Heart left ventricle (tissue), 16 donors: ENCODE measurements around the gene ACSL6. TPM values are rescaled to one million over a fixed set of nuclear protein-coding genes. Genes with fewer than 3 reads are reported as not detected.

ENCODE experiments used
- ATAC-seq, 4 donors: fragments of 200-7000 bp; cut with Tn5 transposase; one replicate each; pipeline ENCODE4 v1.9.1; 2020 to 2022; ENCODE audit warnings: moderate library complexity in 4 of 4, mild to moderate bottlenecking in 3 of 4, moderate number of reproducible peaks in 1 of 4
- DNase-seq, 5 donors: peaks; one replicate each; pipeline ENCODE4 v3.0.0-alpha.2; 2020
- H3K27ac ChIP-seq, 12 donors: fragments of 200-600 bp; sonication (generic) in 4 of 12; one replicate each; pipeline versions ENCODE4 v1.5.0 to v1.8.0; 2016 to 2022; ENCODE audit warnings: mild to moderate bottlenecking in 2 of 12
- H3K27me3 ChIP-seq, 9 donors: fragments of 200-600 bp; sonication (generic) in 2 of 9; one replicate each; pipeline versions ENCODE4 v1.5.1 to v1.8.0; 2016 to 2022; ENCODE audit warnings: mild to moderate bottlenecking in 3 of 9
- H3K36me3 ChIP-seq, 9 donors: fragments of 200-600 bp; sonication (generic) in 2 of 9; one replicate each; pipeline versions ENCODE4 v1.5.0 to v1.8.0; 2018 to 2022; ENCODE audit warnings: mild to moderate bottlenecking in 2 of 9
- H3K4me1 ChIP-seq, 12 donors: fragments of 200-600 bp; sonication (generic) in 4 of 12; one replicate each; pipeline versions ENCODE4 v1.5.0 to v1.8.0; 2016 to 2022; ENCODE audit warnings: mild to moderate bottlenecking in 3 of 12
- H3K4me3 ChIP-seq, 12 donors: fragments of 200-600 bp; sonication (generic) in 4 of 12; one replicate each; pipeline versions ENCODE4 v1.5.0 to v1.8.0; 2017 to 2022; ENCODE audit warnings: mild to moderate bottlenecking in 9 of 12, moderate library complexity in 4 of 12
- H3K9me3 ChIP-seq, 12 donors: fragments of 200-600 bp; sonication (generic) in 4 of 12; one replicate each; pipeline versions ENCODE4 v1.5.0 to v1.8.0; 2016 to 2022; ENCODE audit warnings: mild to moderate bottlenecking in 1 of 12
- POLR2A ChIP-seq, 2 donors: fragments of 450-650 bp; IDR thresholded peaks; one replicate each; pipeline ENCODE4 v1.6.1; 2017; ENCODE audit warnings: antibody characterized with exemption in 2 of 2, mild to moderate bottlenecking in 2 of 2, moderate library complexity in 2 of 2
- WGBS, 4 donors: extraction: QIAGEN DNeasy Blood & Tissue Kit in 2 of 4; methylation state at CpG; one replicate each; pipeline versions ENCODE4 v1.1.5 to v1.1.7; 2013 to 2018; 5-methylcytosine and 5-hydroxymethylcytosine counted together
- intact Hi-C, 10 donors: fragments of 100-400 bp; cut with DNase I; formaldehyde crosslinking; loops; one replicate each; pipeline versions ENCODE4 v1.11.1 to v1.14.2; 2022
- polyA plus RNA-seq, 2 donors: library from polyadenylated mRNA; stranded (reverse); fragments of 200-250 nt; gene quantifications; one replicate each; pipeline ENCODE4 v1.2.3, GENCODE V29; 2013
- total RNA-seq, 9 donors: library from RNA; depleted of rRNA in 2 of 9; stranded (reverse); fragments of >200 nt in 2 of 9; fragmentation: NEBNext Ultra II Directional in 3 of 9; extraction: Animal tissue kit (Norgen Biotek cat#: 25700) in 3 of 9; gene quantifications; one replicate each; pipeline versions ENCODE4 v1.1.0 to v1.2.4, GENCODE V29; 2016 to 2023
- TF ChIP-seq, protein P1 (sequence below), 12 donors: fragments of 200-600 bp; sonication (generic) in 4 of 12; IDR thresholded peaks; one replicate each; pipeline versions ENCODE4 v1.5.0 to v1.8.0; 2018 to 2022; ENCODE audit warnings: antibody characterized with exemption in 12 of 12, mild to moderate bottlenecking in 5 of 12
- donor health status: ischemic (EF 13 %, LVEDD 7.1; RV severe dilation, severe dysfunction).
- donor health status: healthy with polysubstance abuse.
- donor health status: DM: no; HTN: yes; CAD: no.
- donor health status: DM: no; HTN: no; CAD: no.
- donor health status: ischemic (EF 25% LVEDD 6.9; RV normal size, moderate dysfunction).
- donor health status: ischemic (EF 25% LVEDD 5.7; RV mildly dilated, moderate dysfunction).
- donor health status: healthy.
- donor health status: DM: yes; HTN: yes; CAD: no.
- donor health status: ischemic (EF 35%, LVEDD 5.7; RV mildly dilated, moderate dysfunction).
- donor health status: nonischemic (EF 11% LVEDD 7.7; RV severe dilation, severe dysfunction).
- donor health status: DM: yes; HTN: yes; CAD: no.
- donor health status: PGD.
- donor health status: ischemic (EF 29% LVEDD 5.4; RV normal size, mild dysfunction).
- donor health status: nonischemic (EF 23%, LVEDD 6.1; RV moderate dilation, normal function).

The ACSL6 gene
- total and polyA plus RNA-seq, 11 donors = 0.33 to 3.8 (median 2.1) TPM

DNA sequence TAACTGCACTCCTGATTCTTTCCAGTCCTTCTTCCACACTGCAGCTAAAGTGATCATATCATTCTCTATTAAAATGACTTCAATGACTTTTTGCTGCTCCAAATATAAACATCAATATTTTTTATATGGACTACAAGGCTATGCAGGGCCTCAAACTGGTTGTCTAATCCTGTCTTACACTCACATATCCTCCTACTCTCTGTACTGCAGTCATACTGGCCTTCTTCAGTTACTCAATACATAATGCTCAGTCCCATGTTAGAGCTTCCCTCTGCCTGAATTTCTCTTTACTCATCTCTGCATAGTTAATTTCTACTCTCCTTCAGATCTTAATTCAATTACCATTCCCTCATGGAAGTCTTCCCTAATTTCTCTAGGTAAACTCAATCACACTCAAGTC lies 69.4 kb downstream of the ACSL6 start:
- Histone ChIP-seq H3K27me3 (no peaks in the 10 kb centered on the region), H3K36me3 (no peaks in the 10 kb centered on the region), H3K27ac (no peak overlapping the region), H3K9me3 (no peaks in the 10 kb centered on the region), H3K4me3 (no peak overlapping the region), H3K4me1 (peaks cover 0 to 5% (median 0%) of the 10 kb centered on the region in 12 donors)
- no peak for TF ChIP-seq POLR2A (IDR thresholded peaks at IDR 0.05)
- TF ChIP-seq, protein P1, sequence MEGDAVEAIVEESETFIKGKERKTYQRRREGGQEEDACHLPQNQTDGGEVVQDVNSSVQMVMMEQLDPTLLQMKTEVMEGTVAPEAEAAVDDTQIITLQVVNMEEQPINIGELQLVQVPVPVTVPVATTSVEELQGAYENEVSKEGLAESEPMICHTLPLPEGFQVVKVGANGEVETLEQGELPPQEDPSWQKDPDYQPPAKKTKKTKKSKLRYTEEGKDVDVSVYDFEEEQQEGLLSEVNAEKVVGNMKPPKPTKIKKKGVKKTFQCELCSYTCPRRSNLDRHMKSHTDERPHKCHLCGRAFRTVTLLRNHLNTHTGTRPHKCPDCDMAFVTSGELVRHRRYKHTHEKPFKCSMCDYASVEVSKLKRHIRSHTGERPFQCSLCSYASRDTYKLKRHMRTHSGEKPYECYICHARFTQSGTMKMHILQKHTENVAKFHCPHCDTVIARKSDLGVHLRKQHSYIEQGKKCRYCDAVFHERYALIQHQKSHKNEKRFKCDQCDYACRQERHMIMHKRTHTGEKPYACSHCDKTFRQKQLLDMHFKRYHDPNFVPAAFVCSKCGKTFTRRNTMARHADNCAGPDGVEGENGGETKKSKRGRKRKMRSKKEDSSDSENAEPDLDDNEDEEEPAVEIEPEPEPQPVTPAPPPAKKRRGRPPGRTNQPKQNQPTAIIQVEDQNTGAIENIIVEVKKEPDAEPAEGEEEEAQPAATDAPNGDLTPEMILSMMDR (IDR thresholded peaks at IDR 0.05) = no peak
- ATAC-seq (no peak), DNase-seq (no peak)
- intact Hi-C loops = no loop called here

DNA sequence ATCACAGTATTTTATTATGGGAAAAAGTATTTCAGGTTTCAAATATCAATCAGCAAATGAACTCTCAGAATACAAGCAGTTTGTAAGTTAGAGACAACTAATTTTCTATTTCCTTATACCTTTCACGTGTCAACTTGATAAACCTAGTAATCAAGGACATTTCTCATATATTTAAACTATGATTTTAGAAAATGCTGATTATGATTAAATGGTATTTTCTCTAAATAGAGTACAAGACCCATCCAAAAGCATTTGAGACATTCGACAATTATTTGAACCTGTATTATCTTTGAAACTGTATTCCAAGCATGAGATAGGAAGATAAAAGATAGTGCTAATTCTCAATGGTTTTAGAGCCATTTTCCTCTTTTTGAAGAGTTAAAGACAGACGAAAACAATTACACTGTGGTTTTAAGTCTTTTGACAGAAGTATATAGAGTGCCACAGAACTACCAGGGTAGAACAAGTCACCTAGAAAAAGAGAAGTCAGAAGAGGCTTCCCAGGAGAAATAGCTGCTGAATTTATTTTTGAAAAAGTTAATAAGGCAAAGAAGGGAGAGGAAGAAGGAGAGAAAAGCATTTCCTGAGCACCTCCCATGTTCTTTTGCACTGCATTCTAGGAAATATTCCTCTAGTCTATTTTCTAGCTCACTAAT lies 71.6 kb downstream of the ACSL6 start:
- Histone ChIP-seq H3K27me3 (no peaks in the 10 kb centered on the region), H3K4me1 (peaks cover 0 to 5% (median 0%) of the 10 kb centered on the region in 12 donors), H3K4me3 (no peak overlapping the region), H3K27ac (no peak overlapping the region), H3K36me3 (no peaks in the 10 kb centered on the region), H3K9me3 (no peaks in the 10 kb centered on the region)
- no peak for TF ChIP-seq POLR2A (IDR thresholded peaks at IDR 0.05)
- TF ChIP-seq, protein P1 (IDR thresholded peaks at IDR 0.05) = no peak
- ATAC-seq (no peak), DNase-seq (no peak)
- intact Hi-C loops = no loop called here
- 49 to 72% (median 61%) methylated on average over 3 of the region's 3 CpGs for WGBS, 4 donors

DNA sequence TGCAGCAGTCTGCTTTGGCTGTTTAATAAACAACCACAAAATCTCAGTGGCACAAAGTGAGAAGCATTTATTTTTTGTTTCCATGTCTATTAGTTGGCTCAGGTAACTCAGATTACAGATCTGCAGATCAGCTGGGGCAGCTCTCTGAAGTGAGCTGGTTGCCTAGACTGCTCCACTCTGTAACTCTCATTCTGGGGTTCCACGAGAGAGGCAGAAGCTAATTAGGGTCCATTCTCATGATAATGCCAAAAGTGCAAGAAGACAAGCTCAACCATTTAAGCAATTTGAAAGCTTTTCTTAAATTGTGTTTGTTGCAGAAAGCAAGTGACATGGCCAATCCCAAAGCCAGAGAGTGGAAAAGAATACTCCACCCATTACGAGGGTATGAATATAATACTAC lies 79.2 kb downstream of the ACSL6 start:
- WGBS, 4 donors = 59 to 70% (median 68%) methylated on average over 2 of the region's 2 CpGs
- no peaks in the 10 kb centered on the region for H3K4me1 ChIP-seq
- no peak for ATAC-seq
- no peaks in the 10 kb centered on the region for H3K36me3 ChIP-seq
- TF ChIP-seq POLR2A (IDR thresholded peaks at IDR 0.05) = no peak
- TF ChIP-seq, protein P1 (IDR thresholded peaks at IDR 0.05) = no peak
- no peak overlapping the region for H3K4me3 ChIP-seq
- H3K9me3 ChIP-seq = peaks cover 0 to 42% (median 20%) of the 10 kb centered on the region in 12 donors
- H3K27me3 ChIP-seq = no peaks in the 10 kb centered on the region
- intact Hi-C loops = no loop called here
- DNase-seq = no peak
- H3K27ac ChIP-seq = no peak overlapping the region

DNA sequence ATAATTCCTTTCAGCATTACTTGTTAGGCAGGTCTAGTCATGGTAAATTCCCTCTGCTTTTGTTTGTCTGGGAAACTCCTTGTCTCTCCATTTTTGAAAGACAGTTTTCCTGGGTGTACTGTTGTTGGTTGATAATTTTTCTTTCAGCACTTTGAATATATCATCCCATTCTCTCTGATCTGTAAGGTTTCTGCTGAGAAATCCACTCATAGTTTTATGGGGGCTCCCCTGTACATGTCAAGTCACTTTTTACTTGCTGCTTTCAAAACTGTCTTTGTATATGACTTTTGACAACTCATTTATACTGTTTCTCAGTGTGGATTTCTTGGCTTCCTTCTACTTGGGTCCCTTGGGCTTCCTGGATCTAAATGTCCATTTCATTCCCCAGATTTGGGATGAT lies 82.5 kb downstream of the ACSL6 start:
- H3K27ac ChIP-seq = no peak overlapping the region
- H3K4me1 ChIP-seq = no peaks in the 10 kb centered on the region
- H3K4me3 ChIP-seq = no peak overlapping the region
- no peaks in the 10 kb centered on the region for H3K36me3 ChIP-seq
- DNase-seq = no peak
- TF ChIP-seq, protein P1 (IDR thresholded peaks at IDR 0.05) = no peak
- TF ChIP-seq POLR2A (IDR thresholded peaks at IDR 0.05) = no peak
- no peak for ATAC-seq
- intact Hi-C loops = no loop called here
- no peaks in the 10 kb centered on the region for H3K27me3 ChIP-seq
- peaks cover 0 to 72% (median 32%) of the 10 kb centered on the region in 12 donors for H3K9me3 ChIP-seq
